Right lobe of liver (tissue), 4 donors: ENCODE results near the gene ESYT1.

Experiments used
- CTCF ChIP-seq, 4 donors: fragments of 200-600 bp in 3 of 4; fragments of 450-650 bp in 1 of 4; IDR thresholded peaks; one replicate each; pipeline versions ENCODE4 v1.5.1 to v1.8.0; 2016 to 2022; ENCODE audit warnings: antibody characterized with exemption in 4 of 4, mild to moderate bottlenecking in 2 of 4
- POLR2A ChIP-seq: fragments of 450-650 bp; IDR thresholded peaks from one replicate; pipeline ENCODE4 v1.6.1; 2017; ENCODE audit warnings: antibody characterized with exemption, mild to moderate bottlenecking
- donor health status: DM: no; HTN: no; CAD: no.
- donor health status: DM: no; HTN: no; CAD: no.
- donor health status: DM: no; HTN: yes; CAD: no.

- no peak for TF ChIP-seq CTCF (IDR thresholded peaks at IDR 0.05)
- no peak for TF ChIP-seq POLR2A
Observed at GRCh38 chr12:56103066-56103711, 24.9 kb upstream of the ESYT1 start.
